BE2C (cell line): ENCODE results near the gene F5.

Experiments used
- DNase-seq: peaks from one replicate; pipeline ENCODE4 v3.0.0-alpha.2; 2020
- H3K27me3 ChIP-seq: fragments of 250-450 bp; sonication (Bioruptor Pico); 2 replicates; pipeline ENCODE4 v1.5.1; 2020; ENCODE audit warnings: mild to moderate bottlenecking
- H3K36me3 ChIP-seq: fragments of 250-450 bp; sonication (Bioruptor Pico); 2 replicates; pipeline ENCODE4 v1.5.1; 2020; ENCODE audit warnings: mild to moderate bottlenecking
- H3K4me1 ChIP-seq: fragments of 250-450 bp; sonication (Bioruptor Pico); 2 replicates; pipeline ENCODE4 v1.5.1; 2020
- H3K4me3 ChIP-seq: 2 replicates; pipeline ENCODE4 v1.5.1; 2011; ENCODE audit warnings: low read depth, low read length
- H3K9me3 ChIP-seq: fragments of 250-450 bp; sonication (Bioruptor Pico); 2 replicates; pipeline ENCODE4 v1.5.1; 2020
- CTCF ChIP-seq: IDR thresholded peaks from 2 replicates; pipeline ENCODE4 v1.5.1; 2012; ENCODE audit warnings: mild to moderate bottlenecking, low read depth, low read length

The F5 gene

DNA sequence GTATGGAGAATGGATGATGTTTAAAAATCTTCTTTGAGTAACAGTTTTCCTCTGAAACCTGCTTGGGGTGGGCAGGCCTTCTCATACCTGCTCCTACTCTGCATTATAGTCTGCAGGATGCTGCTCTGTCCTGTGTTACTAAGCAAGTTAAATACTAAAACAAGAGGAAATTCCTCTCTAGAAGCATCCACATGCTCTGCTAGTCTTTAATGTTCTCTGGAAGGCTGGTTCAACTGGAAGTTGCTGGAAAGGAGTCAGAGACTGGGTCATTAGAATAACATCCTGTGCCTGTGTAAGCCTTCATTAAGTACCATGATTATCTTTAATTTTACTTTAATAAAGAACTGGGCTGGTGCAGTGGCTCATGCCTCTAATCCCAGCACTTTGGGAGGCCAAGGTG is 37.8 kb upstream of the F5 start:
- H3K4me1 ChIP-seq = no peaks in the 10 kb centered on the region
- no peak for DNase-seq
- TF ChIP-seq CTCF = no peak
- H3K4me3 ChIP-seq = no peak overlapping the region
- H3K27me3 ChIP-seq = no peaks in the 10 kb centered on the region
- H3K36me3 ChIP-seq = no peaks in the 10 kb centered on the region
- H3K9me3 ChIP-seq = no peaks in the 10 kb centered on the region

GRCh38 chr1:169623132-169623926 is 37.0 kb upstream of the F5 start:
- H3K9me3 ChIP-seq = no peaks in the 10 kb centered on the region
- no peak for TF ChIP-seq CTCF
- no peaks in the 10 kb centered on the region for H3K4me1 ChIP-seq
- H3K36me3 ChIP-seq = no peaks in the 10 kb centered on the region
- DNase-seq = no peak
- no peak overlapping the region for H3K4me3 ChIP-seq
- no peaks in the 10 kb centered on the region for H3K27me3 ChIP-seq

- Histone ChIP-seq H3K4me1 (no peaks in the 10 kb centered on the region), H3K9me3 (no peaks in the 10 kb centered on the region), H3K36me3 (no peaks in the 10 kb centered on the region), H3K4me3 (no peak overlapping the region), H3K27me3 (no peaks in the 10 kb centered on the region; the same call in 1 of the 2 replicates)
- no peak for DNase-seq
- no peak for TF ChIP-seq CTCF
Observed at GRCh38 chr1:169620565-169620964, 34.3 kb upstream of the F5 start.

DNA sequence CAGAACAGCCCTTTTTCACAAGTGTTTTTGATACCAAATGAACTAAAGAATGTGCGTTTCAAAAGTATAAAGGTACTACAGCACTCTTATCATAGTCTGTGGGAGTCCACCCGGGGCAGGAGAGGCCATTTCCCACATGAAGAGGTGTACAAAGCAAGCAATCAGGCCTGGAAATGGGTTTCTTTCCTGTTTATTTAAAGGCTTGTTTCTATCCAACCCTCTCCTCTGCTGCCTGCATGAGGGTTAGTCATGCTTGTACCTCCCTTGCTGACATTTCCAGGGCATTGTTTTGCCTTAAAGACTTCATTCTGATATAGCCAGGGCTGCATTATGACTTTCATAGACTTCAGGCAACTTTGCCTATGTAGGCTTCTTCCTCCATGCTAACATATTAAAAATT is 32.1 kb upstream of the F5 start:
- no peak for DNase-seq
- Histone ChIP-seq H3K36me3 (no peaks in the 10 kb centered on the region), H3K27me3 (no peaks in the 10 kb centered on the region; the same call in 1 of the 2 replicates), H3K4me1 (no peaks in the 10 kb centered on the region), H3K9me3 (no peaks in the 10 kb centered on the region), H3K4me3 (no peak overlapping the region)
- no peak for TF ChIP-seq CTCF

GRCh38 chr1:169615803-169616202 is 29.5 kb upstream of the F5 start:
- no peak for DNase-seq
- no peak for TF ChIP-seq CTCF
- Histone ChIP-seq H3K9me3 (no peaks in the 10 kb centered on the region), H3K36me3 (no peaks in the 10 kb centered on the region), H3K4me1 (no peaks in the 10 kb centered on the region), H3K4me3 (no peak overlapping the region), H3K27me3 (peaks cover under 1% of the 10 kb centered on the region)

DNA sequence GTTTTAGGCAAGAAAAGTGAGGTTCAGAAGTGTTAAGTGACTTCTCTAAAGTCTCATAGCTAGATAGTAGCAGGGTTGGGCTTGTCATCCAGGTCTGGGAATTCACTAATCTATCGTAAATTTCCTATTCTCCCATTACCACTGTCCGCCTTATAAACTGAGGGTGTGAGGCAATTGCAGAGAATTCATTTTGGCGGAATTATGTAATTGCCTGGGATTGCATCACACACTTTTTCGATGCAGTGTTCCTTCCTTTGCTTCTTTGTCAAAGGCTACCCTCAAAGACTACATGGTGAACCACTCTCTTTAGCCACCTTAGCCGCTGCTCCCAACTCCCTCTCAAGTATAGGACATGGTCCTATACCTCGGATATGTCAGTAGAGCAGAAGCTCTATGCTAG is 24.6 kb upstream of the F5 start:
- DNase-seq = no peak
- H3K27me3 ChIP-seq = peaks cover 19% of the 10 kb centered on the region

More for the DNA sequence above, 24.6 kb upstream of the F5 start:
- Histone ChIP-seq H3K36me3 (no peaks in the 10 kb centered on the region), H3K4me1 (no peaks in the 10 kb centered on the region), H3K9me3 (no peaks in the 10 kb centered on the region), H3K4me3 (no peak overlapping the region)
- TF ChIP-seq CTCF = no peak
